GM23338 (cell line): ENCODE results near the gene LOXL4. TPM values are rescaled to one million over a fixed set of nuclear protein-coding genes. Genes with fewer than 3 reads are reported as not detected.

Experiments used
- ATAC-seq: fragments of 200-7000 bp; cut with Tn5 transposase; 3 replicates; pipeline ENCODE4 v1.9.1; 2020
- DNase-seq: peaks from one replicate; pipeline ENCODE4 v3.0.0-alpha.2; 2015; ENCODE audit warnings: low spot score
- H2AFZ ChIP-seq: fragments of 200-600 bp; sonication (generic); 2 replicates; pipeline ENCODE4 v1.8.0; 2016; ENCODE audit warnings: antibody characterized with exemption, mild to moderate bottlenecking, moderate library complexity
- H3F3A ChIP-seq: fragments of 200-600 bp; sonication (generic); replicated peaks from 2 replicates; pipeline ENCODE4 v1.8.0; 2017; ENCODE audit warnings: antibody characterized with exemption, mixed run types, low read depth
- H3K27ac ChIP-seq: fragments of 200-600 bp; sonication (generic); 2 replicates; pipeline ENCODE4 v1.6.1; 2016; ENCODE audit warnings: low read depth
- H3K27me3 ChIP-seq: fragments of 200-600 bp; sonication (generic); 2 replicates; pipeline ENCODE4 v1.8.0; 2016; ENCODE audit warnings: mild to moderate bottlenecking, mixed run types, moderate library complexity; ENCODE audit not compliant: insufficient read depth
- H3K36me3 ChIP-seq: fragments of 200-600 bp; sonication (generic); 2 replicates; pipeline ENCODE4 v1.8.0; 2016; ENCODE audit warnings: mild to moderate bottlenecking; ENCODE audit not compliant: insufficient read depth
- H3K4me1 ChIP-seq: fragments of 200-600 bp; sonication (generic); 2 replicates; pipeline ENCODE4 v1.8.0; 2016; ENCODE audit warnings: mild to moderate bottlenecking, moderate library complexity; ENCODE audit not compliant: insufficient read depth
- H3K4me2 ChIP-seq: fragments of 200-600 bp; sonication (generic); 2 replicates; pipeline ENCODE4 v1.7.1; 2017; ENCODE audit warnings: mixed run types
- H3K4me3 ChIP-seq: fragments of 200-600 bp; sonication (generic); 2 replicates; pipeline ENCODE4 v1.6.1; 2016; ENCODE audit warnings: mixed run types
- H3K79me2 ChIP-seq: fragments of 200-600 bp; sonication (generic); replicated peaks from 2 replicates; pipeline ENCODE4 v1.8.0; 2017; ENCODE audit warnings: mild to moderate bottlenecking; ENCODE audit not compliant: insufficient read depth
- H3K9me2 ChIP-seq: fragments of 200-600 bp; sonication (generic); 2 replicates; pipeline ENCODE4 v1.8.0; 2017; ENCODE audit not compliant: insufficient read depth
- H4K20me1 ChIP-seq: fragments of 200-600 bp; sonication (generic); replicated peaks from 2 replicates; pipeline ENCODE4 v1.8.0; 2017; ENCODE audit warnings: mild to moderate bottlenecking; ENCODE audit not compliant: insufficient read depth
- H3K27ac Mint-ChIP-seq: 2 replicates; pipeline ENCODE4 v1.8.0; 2020; ENCODE audit warnings: inconsistent platforms, mild to moderate bottlenecking, moderate library complexity, mixed read lengths
- H3K27me3 Mint-ChIP-seq: 3 replicates; pipeline ENCODE4 v1.8.0; 2022; ENCODE audit warnings: low read depth, mild to moderate bottlenecking, moderate library complexity, mixed read lengths, inconsistent platforms; ENCODE audit not compliant: insufficient read depth, poor library complexity
- H3K36me3 Mint-ChIP-seq: 3 replicates; pipeline ENCODE4 v1.8.0; 2021; ENCODE audit warnings: low read depth, mild to moderate bottlenecking, inconsistent platforms, moderate library complexity, mixed read lengths
- H3K4me1 Mint-ChIP-seq: 3 replicates; pipeline ENCODE4 v1.8.0; 2020; ENCODE audit warnings: mild to moderate bottlenecking, inconsistent platforms, mixed read lengths
- H3K4me3 Mint-ChIP-seq: 3 replicates; pipeline ENCODE4 v1.8.0; 2021; ENCODE audit warnings: moderate library complexity, mild to moderate bottlenecking, inconsistent platforms, mixed read lengths
- H3K9me3 Mint-ChIP-seq: 3 replicates; pipeline ENCODE4 v1.8.0; 2020; ENCODE audit warnings: moderate library complexity, mild to moderate bottlenecking, inconsistent platforms, mixed read lengths
- CREB1 ChIP-seq: fragments of 250-450 bp; sonication (Bioruptor Pico); IDR thresholded peaks from 2 replicates; pipeline ENCODE4 v1.5.0; 2020; ENCODE audit warnings: low read depth, mild to moderate bottlenecking, moderate library complexity
- CTCF ChIP-seq, 2 experiments: fragments of 200-600 bp in 1 of 2; sonication (generic) in 1 of 2; conservative IDR thresholded peaks; 2 replicates each; pipeline versions ENCODE4 v1.5.1 to v1.6.1; 2016 to 2017; ENCODE audit warnings: antibody characterized with exemption in 2 of 2, low read depth in 2 of 2, mild to moderate bottlenecking in 2 of 2, moderate library complexity in 1 of 2
- EZH2phosphoT487 ChIP-seq: fragments of 200-600 bp; sonication (generic); IDR thresholded peaks from one replicate; pipeline ENCODE4 v1.8.1; 2018; ENCODE audit warnings: antibody characterized with exemption; ENCODE audit not compliant: unreplicated experiment
- JUNB ChIP-seq: IDR thresholded peaks from one replicate; pipeline ENCODE4 v1.6.1; 2016; ENCODE audit warnings: antibody characterized with exemption; ENCODE audit not compliant: unreplicated experiment
- NANOG ChIP-seq: IDR thresholded peaks from 2 replicates; pipeline ENCODE4 v1.6.1; 2016; ENCODE audit warnings: antibody characterized with exemption, borderline replicate concordance
- REST ChIP-seq: IDR thresholded peaks from one replicate; pipeline ENCODE4 v1.6.1; 2018; ENCODE audit warnings: antibody characterized with exemption; ENCODE audit not compliant: unreplicated experiment
- ZNF114 ChIP-seq: fragments of 250-450 bp; sonication (Bioruptor Pico); IDR thresholded peaks from 2 replicates; pipeline ENCODE4 v1.5.0; 2020; ENCODE audit warnings: mild to moderate bottlenecking, moderate library complexity
- polyA plus RNA-seq: library from polyadenylated mRNA; unstranded; fragments of >200 nt; fragmentation: Nextera tagmentation; extraction: Ambion mirVana; gene quantifications from 2 replicates; pipeline ENCODE4 v1.2.1, GENCODE V29; 2016
- total RNA-seq: library from RNA; depleted of rRNA; stranded (reverse); fragments of >200 nt; shearing (Covaris generic); gene quantifications from 2 replicates; pipeline ENCODE4 v1.2.3, GENCODE V29; 2014

The LOXL4 gene
- total and polyA plus RNA-seq, 2 experiments from 2014 or later, result 0.21 to 0.38 TPM

- Histone ChIP-seq H3K27ac (no peak overlapping the region), H2AFZ (no peak overlapping the region), H3K9me2 (peaks cover under 1% of the 10 kb centered on the region; the same call in 1 of the 2 replicates), H3K36me3 (no peaks in the 10 kb centered on the region), H3K4me3 (no peak overlapping the region), H4K20me1 (no peaks in the 10 kb centered on the region), H3K4me1 (peaks cover 10% of the 10 kb centered on the region), H3F3A (no peaks in the 10 kb centered on the region), H3K27me3 (peaks cover 11% of the 10 kb centered on the region; the same call in 1 of the 2 replicates), H3K79me2 (no peaks in the 10 kb centered on the region), H3K4me2 (no peak overlapping the region; the same call in 1 of the 2 replicates)
- no peak overlapping the region; the same call in 2 of the 3 replicates for H3K4me3 Mint-ChIP-seq
- H3K27me3 Mint-ChIP-seq, result peaks cover 15% of the 10 kb centered on the region
- H3K9me3 Mint-ChIP-seq, result no peaks in the 10 kb centered on the region
- ATAC-seq (peak; percentile 19), DNase-seq (peak; percentile 56)
- TF ChIP-seq CREB1 (no peak), ZNF114 (CRISPR knock-in tag) (no peak), EZH2phosphoT487 (no peak)
- H3K4me1 Mint-ChIP-seq, result peaks cover 40% of the 10 kb centered on the region
- no peaks in the 10 kb centered on the region for H3K36me3 Mint-ChIP-seq
- H3K27ac Mint-ChIP-seq, result no peak overlapping the region
Measured at GRCh38 chr10:98269435-98269912, 1.5 kb upstream of the LOXL4 start.

GRCh38 chr10:98268694-98269431 lies 869 bp upstream of the LOXL4 start:
- no peaks in the 10 kb centered on the region for H3K36me3 Mint-ChIP-seq
- H4K20me1 ChIP-seq, result no peaks in the 10 kb centered on the region
- no peaks in the 10 kb centered on the region for H3K36me3 ChIP-seq
- ATAC-seq (peak; percentile 6; the same call in 2 of the 3 replicates), DNase-seq (peak; percentile 47)
- TF ChIP-seq JUNB, result no peak
- H3K27me3 ChIP-seq, result peaks cover 11% of the 10 kb centered on the region; the same call in 1 of the 2 replicates
- peaks cover 40% of the 10 kb centered on the region for H3K4me1 Mint-ChIP-seq
- H3K27ac Mint-ChIP-seq, result no peak overlapping the region
- no peaks in the 10 kb centered on the region for H3K9me3 Mint-ChIP-seq
- no peaks in the 10 kb centered on the region for H3K9me2 ChIP-seq
- peak overlapping the region; percentile 66 for H3K4me3 ChIP-seq
- peaks cover 10% of the 10 kb centered on the region for H3K4me1 ChIP-seq
- peak overlapping the region; percentile 81 for H3K4me2 ChIP-seq
- H3K4me3 Mint-ChIP-seq, result peak overlapping the region; percentile 75
- H2AFZ ChIP-seq, result peak overlapping the region; percentile 94; the same call in 1 of the 2 replicates
- peaks cover 15% of the 10 kb centered on the region for H3K27me3 Mint-ChIP-seq
- H3K79me2 ChIP-seq, result no peaks in the 10 kb centered on the region
- no peak overlapping the region for H3K27ac ChIP-seq
- no peaks in the 10 kb centered on the region for H3F3A ChIP-seq

- Mint-ChIP-seq H3K27me3 (peaks cover 15% of the 10 kb centered on the region), H3K36me3 (no peaks in the 10 kb centered on the region), H3K27ac (no peak overlapping the region), H3K4me1 (peaks cover 29% of the 10 kb centered on the region), H3K9me3 (no peaks in the 10 kb centered on the region), H3K4me3 (peak overlapping the region; percentile 75)
- H3K79me2 ChIP-seq, result no peaks in the 10 kb centered on the region
- no peaks in the 10 kb centered on the region for H4K20me1 ChIP-seq
- DNase-seq, result no peak
- peak; percentile 27; the same call in 2 of the 3 replicates for ATAC-seq
- no peaks in the 10 kb centered on the region for H3F3A ChIP-seq
- peak overlapping the region; percentile 96 for H2AFZ ChIP-seq
- no peaks in the 10 kb centered on the region for H3K36me3 ChIP-seq
- H3K4me2 ChIP-seq, result peak overlapping the region; percentile 79
- H3K4me1 ChIP-seq, result peaks cover 6% of the 10 kb centered on the region
- no peaks in the 10 kb centered on the region for H3K9me2 ChIP-seq
- H3K27ac ChIP-seq, result no peak overlapping the region
- peak overlapping the region; percentile 57 for H3K4me3 ChIP-seq
- H3K27me3 ChIP-seq, result peaks cover 11% of the 10 kb centered on the region; the same call in 1 of the 2 replicates
- TF ChIP-seq CREB1 (no peak), CTCF (conservative IDR thresholded peaks at IDR 0.05; ENCODE audit: low read depth in 2 of 2) (no peak), NANOG (no peak), JUNB (no peak), REST (no peak)
Measured at GRCh38 chr10:98267069-98267893, 713 bp downstream of the LOXL4 start.
